BE2C (cell line): Measurements from ENCODE around the gene GLI3.

Source experiments
- DNase-seq: peaks from one replicate; pipeline ENCODE4 v3.0.0-alpha.2; 2020
- H3K27me3 ChIP-seq: fragments of 250-450 bp; sonication (Bioruptor Pico); 2 replicates; pipeline ENCODE4 v1.5.1; 2020; ENCODE audit warnings: mild to moderate bottlenecking
- H3K36me3 ChIP-seq: fragments of 250-450 bp; sonication (Bioruptor Pico); 2 replicates; pipeline ENCODE4 v1.5.1; 2020; ENCODE audit warnings: mild to moderate bottlenecking
- H3K4me1 ChIP-seq: fragments of 250-450 bp; sonication (Bioruptor Pico); 2 replicates; pipeline ENCODE4 v1.5.1; 2020
- H3K4me3 ChIP-seq: 2 replicates; pipeline ENCODE4 v1.5.1; 2011; ENCODE audit warnings: low read depth, low read length
- H3K9me3 ChIP-seq: fragments of 250-450 bp; sonication (Bioruptor Pico); 2 replicates; pipeline ENCODE4 v1.5.1; 2020
- CTCF ChIP-seq: IDR thresholded peaks from 2 replicates; pipeline ENCODE4 v1.5.1; 2012; ENCODE audit warnings: mild to moderate bottlenecking, low read depth, low read length

GLI3 gene

DNA sequence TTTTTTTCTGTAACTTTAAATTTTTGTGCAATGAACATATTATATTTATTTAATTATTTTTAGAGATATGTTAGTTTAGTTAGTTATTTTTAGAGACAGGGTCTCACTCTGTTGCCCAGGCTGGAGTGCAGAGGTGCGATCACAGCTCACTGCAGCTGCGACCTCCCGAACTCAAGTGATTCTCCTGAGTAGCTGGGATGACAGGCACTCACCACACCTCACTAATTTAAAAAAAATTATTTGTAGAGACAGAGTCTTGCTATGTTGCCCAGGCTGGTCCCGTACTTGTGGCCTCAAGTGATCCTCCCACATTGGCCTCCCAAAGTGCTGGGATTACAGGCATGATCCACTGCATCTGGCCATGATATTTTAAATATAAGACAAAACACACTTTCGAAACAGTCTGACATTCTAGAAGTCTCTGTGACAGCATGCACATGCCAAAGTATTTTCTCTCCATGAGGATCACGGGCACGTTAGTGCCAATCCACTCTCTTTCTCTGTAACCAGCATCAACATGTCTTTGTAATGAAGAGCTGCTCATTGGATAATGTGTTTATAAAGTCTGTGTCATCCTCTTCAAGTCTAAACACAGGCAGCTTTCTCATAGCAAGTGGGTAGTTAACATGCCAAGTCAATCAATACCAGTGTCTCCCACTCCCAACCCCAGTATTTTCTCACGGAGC, 137.4 kb downstream of the GLI3 start:
- Histone ChIP-seq H3K4me3 (no peak overlapping the region), H3K9me3 (no peaks in the 10 kb centered on the region), H3K27me3 (no peaks in the 10 kb centered on the region), H3K4me1 (no peaks in the 10 kb centered on the region), H3K36me3 (no peaks in the 10 kb centered on the region)
- DNase-seq: no peak
- no peak for TF ChIP-seq CTCF

DNA sequence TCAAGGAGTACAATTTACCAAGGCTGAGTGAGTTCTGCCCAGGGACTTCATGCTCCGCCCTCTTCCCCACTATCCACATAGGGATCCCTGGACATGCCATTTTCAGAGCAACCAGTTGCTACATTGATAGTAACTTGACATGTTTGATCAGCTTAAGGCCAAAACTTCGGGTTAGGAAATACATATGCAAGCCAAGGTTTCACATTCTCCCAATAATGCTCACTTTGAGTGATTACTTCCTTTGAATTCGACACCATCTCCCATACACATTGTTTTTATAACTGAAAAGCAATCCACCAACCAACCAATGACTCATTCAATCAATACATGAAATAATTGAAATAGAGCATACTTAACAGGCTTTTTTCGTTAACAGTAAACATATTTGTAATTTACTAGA, 137.9 kb downstream of the GLI3 start:
- Histone ChIP-seq H3K9me3 (no peaks in the 10 kb centered on the region), H3K36me3 (no peaks in the 10 kb centered on the region), H3K4me3 (no peak overlapping the region), H3K27me3 (no peaks in the 10 kb centered on the region), H3K4me1 (no peaks in the 10 kb centered on the region)
- no peak for DNase-seq
- no peak for TF ChIP-seq CTCF

- no peaks in the 10 kb centered on the region for H3K9me3 ChIP-seq
- no peaks in the 10 kb centered on the region for H3K4me1 ChIP-seq
- no peak overlapping the region for H3K4me3 ChIP-seq
- H3K36me3 ChIP-seq: no peaks in the 10 kb centered on the region
- H3K27me3 ChIP-seq: no peaks in the 10 kb centered on the region
- DNase-seq: no peak
- no peak for TF ChIP-seq CTCF
Observed at GRCh38 chr7:42097752-42098151, 139.3 kb downstream of the GLI3 start.

DNA sequence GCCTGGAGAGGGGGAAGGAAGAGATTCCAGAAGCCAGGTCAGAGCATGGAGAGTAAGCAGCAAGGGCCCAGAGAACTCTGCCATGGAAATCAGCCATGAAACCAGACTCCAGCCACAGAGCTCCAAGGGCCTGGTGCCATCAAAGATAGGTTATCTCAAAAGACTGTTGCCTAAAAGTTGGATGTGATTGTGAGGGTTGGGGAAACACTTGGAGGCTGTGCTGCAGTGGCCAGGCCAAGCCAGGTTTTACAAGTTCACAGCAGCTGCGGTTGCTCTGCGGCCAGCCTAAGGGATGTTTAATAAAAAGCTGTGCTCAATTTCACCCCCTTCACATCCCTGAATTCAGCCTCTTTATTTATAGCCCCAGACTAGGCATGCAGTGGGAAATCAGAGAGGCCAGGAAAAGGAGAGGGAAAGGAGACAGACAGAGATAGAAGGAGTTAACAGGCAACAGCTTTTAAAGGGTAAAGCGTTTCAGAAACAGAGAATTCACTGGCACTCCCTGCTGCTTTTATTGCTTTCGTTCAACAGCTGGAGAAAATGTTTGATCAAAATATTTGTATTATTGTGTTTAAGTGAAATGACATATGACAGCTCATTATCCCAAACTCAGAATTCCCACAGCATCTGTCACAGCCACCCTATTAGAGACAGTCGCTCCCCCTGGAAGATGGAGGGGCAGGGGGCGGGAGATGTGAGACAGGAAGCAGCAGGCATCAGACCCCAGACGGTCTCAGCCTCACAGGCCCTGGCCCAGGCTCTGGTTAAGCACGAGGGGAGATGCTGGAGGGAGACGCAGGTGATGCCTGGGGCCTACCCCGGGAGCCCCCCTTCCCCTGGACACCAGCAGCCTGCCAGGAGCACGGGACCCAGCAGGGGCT, 140.1 kb downstream of the GLI3 start:
- H3K4me1 ChIP-seq: no peaks in the 10 kb centered on the region
- H3K27me3 ChIP-seq: no peaks in the 10 kb centered on the region
- DNase-seq: no peak
- no peak for TF ChIP-seq CTCF
- H3K36me3 ChIP-seq: no peaks in the 10 kb centered on the region
- no peak overlapping the region for H3K4me3 ChIP-seq
- no peaks in the 10 kb centered on the region for H3K9me3 ChIP-seq

DNA sequence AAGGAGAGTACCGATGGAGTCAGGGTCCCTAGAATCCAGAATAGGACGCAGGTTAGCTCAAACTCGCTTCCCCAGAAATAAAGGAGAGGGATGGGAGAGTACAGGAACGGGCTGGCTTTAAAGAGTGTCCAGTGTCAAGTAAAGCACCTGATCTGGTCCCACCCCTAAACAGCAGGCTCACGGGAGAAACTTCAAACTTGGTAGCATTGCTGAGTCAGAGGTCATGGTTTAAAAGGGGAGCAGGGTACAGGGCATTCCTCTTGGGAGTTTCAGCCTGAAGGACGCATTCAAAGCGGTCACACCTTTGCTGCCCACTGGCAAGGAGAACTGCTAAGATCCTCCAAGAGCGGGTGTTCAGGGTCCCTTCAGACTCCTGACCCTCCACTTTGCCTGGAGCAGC, 140.7 kb downstream of the GLI3 start:
- Histone ChIP-seq H3K4me3 (no peak overlapping the region), H3K36me3 (no peaks in the 10 kb centered on the region), H3K4me1 (no peaks in the 10 kb centered on the region), H3K9me3 (no peaks in the 10 kb centered on the region), H3K27me3 (no peaks in the 10 kb centered on the region)
- no peak for DNase-seq
- no peak for TF ChIP-seq CTCF

- TF ChIP-seq CTCF: no peak
- H3K27me3 ChIP-seq: no peaks in the 10 kb centered on the region
Observed at GRCh38 chr7:42095791-42096190, 141.2 kb downstream of the GLI3 start.

More at GRCh38 chr7:42095791-42096190, 141.2 kb downstream of the GLI3 start:
- no peaks in the 10 kb centered on the region for H3K4me1 ChIP-seq
- no peaks in the 10 kb centered on the region for H3K36me3 ChIP-seq
- DNase-seq: no peak
- H3K9me3 ChIP-seq: no peaks in the 10 kb centered on the region
- H3K4me3 ChIP-seq: no peak overlapping the region
